Lower lobe of right lung (tissue), 2 donors: ENCODE measurements around the gene SUGT1. TPM values are rescaled to one million over a fixed set of nuclear protein-coding genes. Genes with fewer than 3 reads are reported as not detected.

Experiments used
- ATAC-seq, 2 donors: fragments of 200-7000 bp; cut with Tn5 transposase; one replicate each; pipeline ENCODE4 v1.9.1; 2020 to 2022; ENCODE audit warnings: mild to moderate bottlenecking in 2 of 2, moderate library complexity in 2 of 2
- DNase-seq: peaks from one replicate; pipeline ENCODE4 v3.0.0-alpha.2; 2020
- H3K27ac ChIP-seq: fragments of 200-600 bp; one replicate; pipeline ENCODE4 v1.8.0; 2022
- H3K27me3 ChIP-seq: fragments of 200-600 bp; one replicate; pipeline ENCODE4 v1.8.0; 2022; ENCODE audit warnings: low read depth
- H3K36me3 ChIP-seq: fragments of 200-600 bp; one replicate; pipeline ENCODE4 v1.8.0; 2022; ENCODE audit warnings: mild to moderate bottlenecking
- H3K4me1 ChIP-seq: fragments of 200-600 bp; one replicate; pipeline ENCODE4 v1.8.0; 2022
- H3K4me3 ChIP-seq: fragments of 200-600 bp; one replicate; pipeline ENCODE4 v1.8.0; 2022; ENCODE audit warnings: mild to moderate bottlenecking
- H3K9me3 ChIP-seq: fragments of 200-600 bp; one replicate; pipeline ENCODE4 v1.8.0; 2022
- CTCF ChIP-seq: fragments of 200-600 bp; IDR thresholded peaks from one replicate; pipeline ENCODE4 v1.8.0; 2022; ENCODE audit warnings: antibody characterized with exemption, mild to moderate bottlenecking
- intact Hi-C: fragments of 100-400 bp; cut with DNase I; formaldehyde crosslinking; loops from one replicate; pipeline ENCODE4 v1.11.0; 2022
- total RNA-seq: library from RNA; stranded (reverse); fragmentation: NEBNext Ultra II Directional; extraction: Animal tissue kit (Norgen Biotek cat#: 25700); gene quantifications from one replicate; pipeline ENCODE4 v1.2.1, GENCODE V29; 2021
- donor health status: DM: no; HTN: yes; CAD: no; lungs with severe emphysema.

Gene SUGT1
- total RNA-seq, 1 donor from 2014 or later = 42.3 TPM

DNA sequence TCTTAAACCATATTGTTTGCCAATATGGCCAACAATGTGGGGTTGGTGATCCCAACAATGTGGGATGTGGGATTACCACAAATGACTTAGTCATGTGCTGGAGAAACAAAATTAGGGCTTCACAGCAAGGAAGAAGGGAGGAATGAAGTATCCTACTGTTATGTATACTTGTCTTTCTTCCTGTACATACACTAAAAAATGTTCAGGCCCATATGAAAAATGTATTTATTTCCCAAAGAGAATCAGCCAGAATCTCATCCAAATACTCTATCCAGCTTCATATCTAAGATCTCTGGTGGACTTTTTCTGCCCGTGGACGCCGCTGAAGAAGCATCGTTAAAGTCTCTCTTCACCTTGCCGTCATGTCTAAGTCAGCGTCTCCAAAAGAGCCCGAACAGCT lies 10.5 kb upstream of the SUGT1 start, which contains the start of gene HNRNPA1L2:
HNRNPA1L2 (plus strand) TSS at position 301 of the 400 bp plus-strand sequence; CDS start at position 363, 62 bp downstream.
- no peak within 1 kb of the TSS for H3K27ac ChIP-seq
- H3K36me3 ChIP-seq = peaks cover 37% of the 10 kb centered on the region
- DNase-seq (no peak), ATAC-seq (no peak)
- H3K4me3 ChIP-seq = no peak within 1 kb of the TSS
- no peaks in the 10 kb centered on the region for H3K4me1 ChIP-seq
- no peaks in the 10 kb centered on the region for H3K27me3 ChIP-seq
- TF ChIP-seq CTCF = no peak
- no peaks in the 10 kb centered on the region for H3K9me3 ChIP-seq
- intact Hi-C loops = no loop called here

DNA sequence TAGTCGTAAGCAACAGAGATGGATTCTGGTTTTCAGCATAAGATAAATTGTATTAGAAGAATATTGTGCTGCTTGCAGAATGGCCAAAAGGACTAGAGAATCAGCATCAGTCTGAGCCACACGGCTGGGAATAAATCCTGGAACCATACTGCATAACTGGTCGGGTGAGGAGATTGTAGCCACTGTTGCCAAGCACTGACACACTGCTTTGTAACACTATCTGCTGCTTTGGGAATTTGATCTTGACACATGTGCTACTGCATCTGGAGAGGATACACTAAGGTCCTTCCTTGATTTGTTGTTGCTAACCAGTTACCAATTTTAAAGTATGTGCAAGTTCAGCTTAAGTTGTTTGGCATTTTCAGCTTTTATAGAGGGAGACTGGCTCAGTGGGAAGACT lies 8.5 kb upstream of the SUGT1 start:
- Histone ChIP-seq H3K36me3 (peaks cover 23% of the 10 kb centered on the region), H3K27me3 (no peaks in the 10 kb centered on the region), H3K27ac (no peak overlapping the region), H3K4me1 (no peaks in the 10 kb centered on the region), H3K4me3 (no peak overlapping the region), H3K9me3 (no peaks in the 10 kb centered on the region)
- intact Hi-C loops = no loop called here
- no peak for ATAC-seq
- no peak for DNase-seq
- no peak for TF ChIP-seq CTCF

DNA sequence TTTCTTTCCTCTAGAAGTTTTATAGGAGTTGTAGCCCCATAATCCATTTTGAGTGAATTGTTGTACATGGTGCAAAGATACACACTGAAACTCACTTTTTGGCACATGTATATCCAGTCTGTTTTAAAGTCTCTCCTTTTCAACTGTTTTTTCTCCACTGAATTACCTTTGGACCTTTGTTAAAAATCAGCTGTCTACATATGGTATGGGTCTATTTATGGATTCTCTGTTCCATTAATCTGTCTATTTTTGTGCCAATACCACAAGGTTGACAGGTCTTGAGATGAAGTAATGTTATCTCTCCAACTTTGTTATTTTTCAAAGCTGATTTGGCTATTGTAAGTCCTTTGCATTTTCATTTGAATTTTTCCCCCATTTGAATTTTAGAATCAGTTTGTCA lies 5.7 kb upstream of the SUGT1 start:
- no peak for TF ChIP-seq CTCF
- peaks cover 17% of the 10 kb centered on the region for H3K36me3 ChIP-seq
- no peaks in the 10 kb centered on the region for H3K27me3 ChIP-seq
- H3K27ac ChIP-seq = no peak overlapping the region
- no peak overlapping the region for H3K4me3 ChIP-seq
- H3K9me3 ChIP-seq = no peaks in the 10 kb centered on the region
- H3K4me1 ChIP-seq = peaks cover 9% of the 10 kb centered on the region
- no peak for DNase-seq
- ATAC-seq = no peak
- intact Hi-C loops = no loop called here

DNA sequence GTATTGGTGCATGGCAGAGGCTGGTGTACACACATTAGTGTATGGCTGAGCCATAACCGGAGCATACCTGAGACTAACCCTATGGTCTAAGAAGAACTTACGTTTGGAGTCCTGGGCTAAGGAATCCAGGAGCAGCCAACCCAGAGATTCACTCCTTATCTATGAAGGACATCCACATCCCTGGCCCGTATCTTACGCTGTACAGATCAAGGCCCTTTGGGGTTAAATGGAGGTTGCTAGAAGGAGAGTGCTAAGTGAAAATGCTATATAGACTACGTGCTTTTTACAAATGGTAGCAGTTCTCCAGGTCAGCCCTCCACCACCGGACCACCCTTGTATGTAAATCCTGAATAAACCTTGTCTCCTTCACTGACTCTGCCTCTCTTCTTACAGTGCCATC lies 1.9 kb upstream of the SUGT1 start:
- no peak for TF ChIP-seq CTCF
- H3K27me3 ChIP-seq = no peaks in the 10 kb centered on the region
- ATAC-seq = no peak
- peaks cover 28% of the 10 kb centered on the region for H3K4me1 ChIP-seq
- intact Hi-C loops = no loop called here
- H3K9me3 ChIP-seq = no peaks in the 10 kb centered on the region
- no peak for DNase-seq
- H3K4me3 ChIP-seq = peak overlapping the region; percentile 91
- no peak overlapping the region for H3K27ac ChIP-seq
- H3K36me3 ChIP-seq = peaks cover 11% of the 10 kb centered on the region

- no peak for DNase-seq
- intact Hi-C loops = no loop called here
- H3K27me3 ChIP-seq = no peaks in the 10 kb centered on the region
- TF ChIP-seq CTCF = no peak
- H3K4me3 ChIP-seq = peak overlapping the region; percentile 91
- ATAC-seq = peak; percentile 57 to 74
- H3K9me3 ChIP-seq = no peaks in the 10 kb centered on the region
- H3K36me3 ChIP-seq = peaks cover 11% of the 10 kb centered on the region
- peak overlapping the region; percentile 99 for H3K27ac ChIP-seq
- peaks cover 31% of the 10 kb centered on the region for H3K4me1 ChIP-seq
Measured at GRCh38 chr13:52651897-52652195, 790 bp upstream of the SUGT1 start.

- TF ChIP-seq CTCF = no peak
- Histone ChIP-seq H3K27me3 (no peaks in the 10 kb centered on the region), H3K27ac (peak overlapping the region; percentile 99), H3K36me3 (peaks cover 19% of the 10 kb centered on the region), H3K4me1 (peaks cover 31% of the 10 kb centered on the region), H3K9me3 (no peaks in the 10 kb centered on the region), H3K4me3 (peak overlapping the region; percentile 91)
- ATAC-seq (peak; percentile 35 to 43), DNase-seq (no peak)
- intact Hi-C loops = no loop called here
Measured at GRCh38 chr13:52652980-52653303, 306 bp downstream of the SUGT1 start.
